GM06990 (cell line): ENCODE results near the gene ADAR.

Experiments used
- DNase-seq: peaks from one replicate; pipeline ENCODE4 v3.0.0-alpha.2; 2011; ENCODE audit not compliant: insufficient read length; ENCODE audit errors: extremely low read depth
- H3K27me3 ChIP-seq: replicated peaks from 2 replicates; pipeline ENCODE4 v1.6.0; 2011; ENCODE audit warnings: low read length; ENCODE audit not compliant: control insufficient read depth, insufficient read depth
- H3K36me3 ChIP-seq: 2 replicates; pipeline ENCODE4 v1.5.1; 2011; ENCODE audit warnings: low read length; ENCODE audit not compliant: control insufficient read depth, insufficient read depth
- H3K4me3 ChIP-seq: replicated peaks from 2 replicates; pipeline ENCODE4 v1.5.1; 2011; ENCODE audit warnings: low read depth, mild to moderate bottlenecking, control low read depth, low read length
- TF ChIP-seq, protein P1 (sequence below): IDR thresholded peaks from 2 replicates; pipeline ENCODE4 v1.5.1; 2011; ENCODE audit warnings: low read length, control low read depth, mild to moderate bottlenecking, inconsistent platforms; ENCODE audit not compliant: insufficient read depth, poor library complexity, severe bottlenecking

The ADAR gene

DNA sequence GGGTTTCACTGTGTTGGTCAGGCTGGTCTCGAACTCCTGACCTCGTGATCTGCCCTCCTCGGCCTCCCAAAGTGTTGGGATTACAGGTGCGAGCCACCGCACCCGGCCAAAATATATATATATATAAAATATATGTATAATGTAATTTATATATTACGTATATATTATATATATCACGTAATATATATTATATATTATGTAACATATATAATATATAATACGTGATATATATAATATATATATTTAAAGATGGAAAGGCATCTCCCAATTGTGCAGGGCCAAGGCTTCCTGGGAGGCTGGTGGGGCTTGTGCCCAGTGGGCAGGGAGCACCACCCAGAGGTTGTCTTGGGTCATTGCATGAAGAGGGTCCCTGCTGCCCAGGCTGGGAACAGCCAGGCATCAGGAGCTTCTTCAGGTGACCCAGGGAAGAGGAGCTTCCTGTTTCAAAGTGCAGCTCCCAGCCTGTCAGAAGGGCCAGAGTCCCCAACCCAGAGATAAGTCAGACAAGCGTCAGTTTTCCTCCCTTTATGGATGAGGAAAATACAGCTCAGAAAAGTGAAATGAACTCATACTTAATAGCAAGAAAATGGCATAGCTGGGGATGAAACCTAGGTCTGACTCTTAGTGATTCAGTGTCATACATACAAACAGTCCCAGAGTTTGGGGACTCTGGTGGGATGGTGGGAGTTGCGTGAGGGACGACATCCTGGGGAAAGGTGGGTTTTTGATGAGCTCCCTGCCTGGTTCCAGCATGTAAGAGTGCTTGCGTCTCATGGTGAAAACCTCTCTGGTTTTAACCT is 61.5 kb downstream of the ADAR start:
- Histone ChIP-seq H3K36me3 (peaks cover 22% of the 10 kb centered on the region), H3K27me3 (no peaks in the 10 kb centered on the region; the same call in 1 of the 2 replicates), H3K4me3 (no peak overlapping the region)
- peak; percentile 25 for DNase-seq
- TF ChIP-seq, protein P1, sequence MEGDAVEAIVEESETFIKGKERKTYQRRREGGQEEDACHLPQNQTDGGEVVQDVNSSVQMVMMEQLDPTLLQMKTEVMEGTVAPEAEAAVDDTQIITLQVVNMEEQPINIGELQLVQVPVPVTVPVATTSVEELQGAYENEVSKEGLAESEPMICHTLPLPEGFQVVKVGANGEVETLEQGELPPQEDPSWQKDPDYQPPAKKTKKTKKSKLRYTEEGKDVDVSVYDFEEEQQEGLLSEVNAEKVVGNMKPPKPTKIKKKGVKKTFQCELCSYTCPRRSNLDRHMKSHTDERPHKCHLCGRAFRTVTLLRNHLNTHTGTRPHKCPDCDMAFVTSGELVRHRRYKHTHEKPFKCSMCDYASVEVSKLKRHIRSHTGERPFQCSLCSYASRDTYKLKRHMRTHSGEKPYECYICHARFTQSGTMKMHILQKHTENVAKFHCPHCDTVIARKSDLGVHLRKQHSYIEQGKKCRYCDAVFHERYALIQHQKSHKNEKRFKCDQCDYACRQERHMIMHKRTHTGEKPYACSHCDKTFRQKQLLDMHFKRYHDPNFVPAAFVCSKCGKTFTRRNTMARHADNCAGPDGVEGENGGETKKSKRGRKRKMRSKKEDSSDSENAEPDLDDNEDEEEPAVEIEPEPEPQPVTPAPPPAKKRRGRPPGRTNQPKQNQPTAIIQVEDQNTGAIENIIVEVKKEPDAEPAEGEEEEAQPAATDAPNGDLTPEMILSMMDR = peak; percentile 81

DNA sequence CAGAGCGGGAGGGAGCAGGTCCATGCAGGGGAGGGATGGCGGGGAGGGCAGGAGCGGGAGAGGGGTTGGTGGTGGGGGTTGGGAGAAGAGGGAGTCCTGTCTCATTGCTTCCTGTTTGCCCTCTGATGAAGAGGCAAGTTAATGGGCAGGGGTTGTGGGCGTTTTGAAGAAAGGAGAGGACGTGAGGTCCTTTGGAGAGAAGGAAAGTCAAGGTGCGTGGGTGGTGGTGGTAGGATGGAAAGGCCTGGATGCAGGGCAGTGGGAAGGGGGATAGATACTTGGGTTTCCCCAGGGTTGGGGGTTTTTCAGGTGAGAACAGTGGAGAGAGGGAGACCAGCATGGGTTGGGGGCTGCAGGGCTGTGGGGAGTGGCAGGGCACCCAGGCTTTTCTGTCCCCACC is 66.8 kb downstream of the ADAR start:
- Histone ChIP-seq H3K4me3 (no peak overlapping the region), H3K27me3 (peaks cover 2% of the 10 kb centered on the region), H3K36me3 (no peaks in the 10 kb centered on the region)
- TF ChIP-seq, protein P1 = no peak
- DNase-seq = no peak

DNA sequence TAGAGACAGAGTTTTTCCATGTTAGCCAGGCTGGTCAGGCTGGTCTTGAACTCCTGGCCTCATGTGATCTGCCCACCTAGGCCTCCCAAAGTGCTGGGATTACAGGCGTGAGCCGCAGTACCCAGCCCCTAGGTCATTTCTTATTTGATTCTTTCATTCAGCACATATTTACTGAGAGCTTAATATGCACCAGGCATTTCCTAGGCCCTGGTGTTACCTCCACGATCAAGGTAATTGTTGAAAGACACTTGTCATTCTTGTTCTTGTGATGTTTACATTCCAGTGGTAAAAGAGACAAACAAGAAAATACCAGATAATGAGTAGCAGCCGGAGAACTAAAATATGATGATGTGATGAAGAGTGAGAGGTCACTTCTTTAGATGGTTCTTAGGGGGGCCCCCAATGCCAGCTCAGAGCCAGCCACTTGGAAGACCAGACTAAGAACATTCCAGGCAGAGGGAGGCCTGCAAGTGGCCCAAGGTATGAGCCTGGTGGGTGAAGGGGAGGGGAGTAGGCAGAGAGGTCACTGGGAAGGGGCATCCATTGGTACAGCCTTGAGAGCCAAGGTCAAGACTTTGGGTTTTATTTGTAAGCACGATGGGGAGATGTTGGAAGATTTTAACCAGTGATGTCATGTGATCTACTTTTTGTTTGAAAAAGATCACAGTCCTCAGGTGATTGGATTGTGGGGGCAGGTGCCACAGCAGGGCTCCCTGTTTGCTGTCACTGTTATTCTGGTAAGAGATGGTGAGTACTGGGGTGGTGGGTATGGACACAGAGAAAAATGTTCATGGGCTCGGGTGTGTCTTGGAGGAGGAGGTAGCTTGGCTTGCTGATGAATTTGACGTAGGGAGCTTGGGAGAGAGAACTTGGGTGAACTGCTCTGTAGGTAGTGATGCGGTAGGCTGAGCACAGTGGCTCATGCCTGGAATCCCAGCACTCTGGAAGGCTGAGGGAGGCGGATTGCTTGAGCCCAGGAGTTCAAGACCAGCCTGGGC is 68.2 kb downstream of the ADAR start:
- H3K27me3 ChIP-seq = peaks cover 2% of the 10 kb centered on the region
- TF ChIP-seq, protein P1 = no peak

DNA sequence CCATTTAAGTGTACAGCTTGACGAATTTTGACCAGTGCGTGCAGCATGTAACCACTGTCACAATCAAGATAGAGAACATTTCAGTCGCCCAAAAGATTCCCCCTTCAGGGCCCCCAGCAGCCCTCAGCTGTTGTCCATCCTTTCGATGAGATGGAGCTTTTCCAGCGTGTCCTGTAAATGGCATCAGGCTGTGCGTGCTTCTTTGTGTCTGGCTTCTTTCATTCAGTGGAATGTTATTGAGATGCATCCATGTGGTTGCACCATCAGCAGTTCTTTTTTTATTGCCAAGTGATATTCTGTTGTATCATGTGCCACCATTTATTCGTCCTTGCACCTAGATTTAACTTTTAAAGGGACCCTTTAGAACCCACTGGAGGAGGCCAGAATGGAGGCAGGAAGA is 71.4 kb downstream of the ADAR start:
- no peak for DNase-seq
- H3K36me3 ChIP-seq = no peaks in the 10 kb centered on the region
- no peak overlapping the region for H3K4me3 ChIP-seq
- TF ChIP-seq, protein P1 = no peak
- peaks cover 2% of the 10 kb centered on the region for H3K27me3 ChIP-seq

More for the DNA sequence above, 68.2 kb downstream of the ADAR start:
- no peak for DNase-seq
- no peaks in the 10 kb centered on the region for H3K36me3 ChIP-seq
- no peak overlapping the region for H3K4me3 ChIP-seq

DNA sequence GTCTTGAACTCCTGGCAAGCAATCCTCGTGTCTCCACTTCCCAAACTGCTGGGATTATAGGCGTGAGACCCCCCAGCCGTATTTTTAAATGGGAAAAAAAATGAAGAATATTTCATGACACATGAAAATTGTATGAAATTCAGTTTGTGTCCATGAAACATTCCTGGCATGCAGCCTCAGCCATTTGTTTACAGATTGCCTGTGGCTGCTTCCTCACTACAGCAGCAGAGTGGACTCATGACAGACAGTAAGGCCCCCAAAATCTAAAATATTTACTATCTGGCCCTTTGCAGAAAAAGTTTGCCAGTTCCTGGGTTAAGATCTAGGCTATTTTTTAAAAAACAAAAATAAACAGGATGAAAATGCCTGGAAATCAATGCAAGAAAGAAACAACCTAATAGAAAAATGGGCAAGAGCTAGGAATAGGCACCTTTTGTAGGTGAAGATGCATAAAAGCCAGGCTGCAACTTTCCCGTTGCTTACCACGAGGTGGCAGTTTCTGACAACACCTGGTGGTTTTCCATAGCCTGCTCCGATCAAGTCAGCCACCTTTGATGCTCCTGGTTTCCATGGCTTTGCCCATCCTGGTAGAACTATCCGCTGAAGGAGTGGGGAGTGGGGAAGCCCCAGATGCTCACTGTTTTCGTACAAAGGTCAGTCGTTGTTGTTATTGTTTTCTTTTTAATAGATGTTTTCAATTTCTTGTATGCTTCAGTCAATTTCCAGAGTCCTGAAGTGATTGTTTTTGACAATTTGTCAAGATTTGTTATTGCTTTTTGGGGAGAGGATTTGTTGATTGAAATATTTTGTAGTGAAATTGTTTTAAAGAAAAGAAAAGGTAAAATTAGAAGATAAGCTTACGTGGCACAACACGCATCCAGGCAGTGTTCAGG is 73.8 kb downstream of the ADAR start:
- TF ChIP-seq, protein P1 = peak; percentile 46
- Histone ChIP-seq H3K4me3 (no peak overlapping the region), H3K27me3 (no peaks in the 10 kb centered on the region; the same call in 1 of the 2 replicates), H3K36me3 (no peaks in the 10 kb centered on the region)
- no peak for DNase-seq
